ENCODE data around the gene COG7.

Gene COG7

DNA sequence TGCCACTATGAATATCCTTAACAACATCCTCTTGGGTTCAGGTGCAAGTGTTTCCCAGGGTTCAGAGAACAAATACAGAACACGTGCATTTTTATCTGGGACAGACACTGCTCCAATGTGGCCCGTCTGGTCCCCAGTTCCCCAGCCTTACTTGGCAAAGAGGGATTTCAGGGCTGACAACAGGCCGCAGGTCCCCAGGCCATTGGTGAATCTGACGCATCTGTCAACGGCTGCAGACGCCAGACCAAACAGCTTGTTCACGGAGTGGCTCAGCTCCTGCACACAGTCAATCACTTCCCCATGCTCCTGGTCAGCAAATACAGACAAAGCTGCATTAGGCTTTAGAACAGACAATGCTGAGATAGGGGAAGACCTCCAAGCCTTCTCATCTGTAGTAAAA is 36.2 kb downstream of the COG7 start:
- DNase-seq, result peak; percentile 72
- peak overlapping the region; percentile 57 for H3K27ac ChIP-seq
- no peaks in the 10 kb centered on the region for H3K27me3 ChIP-seq (ENCODE audit: insufficient read depth, low read depth, severe bottlenecking)
- H3K4me3 ChIP-seq (ENCODE audit: low read depth, low read length), result no peak overlapping the region
- TF ChIP-seq, protein P1, sequence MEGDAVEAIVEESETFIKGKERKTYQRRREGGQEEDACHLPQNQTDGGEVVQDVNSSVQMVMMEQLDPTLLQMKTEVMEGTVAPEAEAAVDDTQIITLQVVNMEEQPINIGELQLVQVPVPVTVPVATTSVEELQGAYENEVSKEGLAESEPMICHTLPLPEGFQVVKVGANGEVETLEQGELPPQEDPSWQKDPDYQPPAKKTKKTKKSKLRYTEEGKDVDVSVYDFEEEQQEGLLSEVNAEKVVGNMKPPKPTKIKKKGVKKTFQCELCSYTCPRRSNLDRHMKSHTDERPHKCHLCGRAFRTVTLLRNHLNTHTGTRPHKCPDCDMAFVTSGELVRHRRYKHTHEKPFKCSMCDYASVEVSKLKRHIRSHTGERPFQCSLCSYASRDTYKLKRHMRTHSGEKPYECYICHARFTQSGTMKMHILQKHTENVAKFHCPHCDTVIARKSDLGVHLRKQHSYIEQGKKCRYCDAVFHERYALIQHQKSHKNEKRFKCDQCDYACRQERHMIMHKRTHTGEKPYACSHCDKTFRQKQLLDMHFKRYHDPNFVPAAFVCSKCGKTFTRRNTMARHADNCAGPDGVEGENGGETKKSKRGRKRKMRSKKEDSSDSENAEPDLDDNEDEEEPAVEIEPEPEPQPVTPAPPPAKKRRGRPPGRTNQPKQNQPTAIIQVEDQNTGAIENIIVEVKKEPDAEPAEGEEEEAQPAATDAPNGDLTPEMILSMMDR (IDR thresholded peaks at IDR 0.05; ENCODE audit: low read depth, low read length), result no peak
- H3K9me3 ChIP-seq (ENCODE audit: severe bottlenecking), result no peaks in the 10 kb centered on the region
- H3K36me3 ChIP-seq, result peaks cover 15% of the 10 kb centered on the region

DNA sequence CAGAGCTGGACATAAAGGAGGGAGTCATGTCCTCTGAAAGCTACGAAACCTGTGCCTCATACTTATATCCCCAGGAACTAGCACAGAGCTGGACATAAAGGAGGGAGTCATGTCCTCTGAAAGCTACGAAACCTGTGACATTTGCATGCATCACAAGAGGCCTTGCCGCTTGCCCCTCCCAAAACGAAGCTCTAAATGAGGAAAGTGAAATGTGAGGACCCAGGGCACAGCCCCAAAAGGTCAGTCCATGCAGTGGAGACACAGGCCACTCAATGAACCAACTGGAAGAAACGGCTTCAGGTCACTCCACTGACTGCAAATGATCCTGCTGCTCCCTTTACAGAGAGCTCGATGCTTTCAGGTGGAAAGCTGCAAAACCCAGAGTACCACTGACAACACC is 38.3 kb downstream of the COG7 start:
- TF ChIP-seq, protein P1 (IDR thresholded peaks at IDR 0.05; ENCODE audit: low read depth, low read length), result no peak
- no peak for DNase-seq
- H3K4me3 ChIP-seq (ENCODE audit: low read depth, low read length), result no peak overlapping the region
- no peaks in the 10 kb centered on the region for H3K27me3 ChIP-seq (ENCODE audit: insufficient read depth, low read depth, severe bottlenecking)
- H3K27ac ChIP-seq, result no peak overlapping the region
- H3K36me3 ChIP-seq, result peaks cover 19% of the 10 kb centered on the region
- H3K9me3 ChIP-seq (ENCODE audit: severe bottlenecking), result no peaks in the 10 kb centered on the region

DNA sequence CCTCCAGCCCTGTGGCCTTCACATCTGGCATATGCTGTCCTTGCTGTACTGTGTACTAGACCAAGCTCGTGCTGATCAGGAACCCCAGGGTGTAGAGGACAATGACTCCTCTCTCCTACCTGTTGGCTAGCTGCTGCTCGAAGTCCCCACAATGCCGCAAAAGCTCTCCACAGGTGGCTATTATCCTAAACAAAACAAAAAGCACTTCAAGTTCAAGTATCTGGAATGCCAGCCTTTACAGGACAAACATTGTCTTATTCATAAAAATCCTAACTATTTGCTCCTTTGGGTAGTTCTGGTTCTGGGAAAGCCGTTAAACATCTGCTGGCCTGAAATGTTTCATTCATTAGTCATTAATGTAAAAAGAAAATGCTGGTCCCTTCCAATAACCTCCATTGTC is 42.8 kb downstream of the COG7 start:
- H3K36me3 ChIP-seq, result peaks cover 20% of the 10 kb centered on the region
- H3K4me3 ChIP-seq (ENCODE audit: low read depth, low read length), result no peak overlapping the region
- peak overlapping the region; percentile 77 for H3K27ac ChIP-seq
- H3K9me3 ChIP-seq (ENCODE audit: severe bottlenecking), result no peaks in the 10 kb centered on the region
- no peaks in the 10 kb centered on the region for H3K27me3 ChIP-seq (ENCODE audit: insufficient read depth, low read depth, severe bottlenecking)
- TF ChIP-seq, protein P1 (IDR thresholded peaks at IDR 0.05; ENCODE audit: low read depth, low read length), result no peak
- DNase-seq, result no peak

DNA sequence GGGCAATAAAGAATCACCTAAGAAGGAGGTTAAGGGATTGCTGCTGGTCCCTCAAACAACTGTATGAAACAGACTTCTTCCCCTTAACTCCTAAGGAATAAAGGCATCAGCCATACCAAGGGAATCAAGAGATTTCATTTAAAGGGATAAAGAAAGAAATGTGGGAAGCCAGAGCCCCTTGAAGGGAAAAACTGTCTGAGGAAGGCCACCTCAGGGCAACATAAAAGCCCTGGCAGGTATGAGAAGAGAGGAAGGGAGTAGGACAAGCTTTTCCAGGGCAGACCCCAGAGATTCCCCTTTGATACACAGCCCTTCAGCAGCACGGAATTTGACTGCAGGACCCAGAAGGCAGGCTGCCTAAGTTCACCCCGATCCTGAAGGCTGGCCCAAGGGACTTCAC is 43.5 kb downstream of the COG7 start:
- TF ChIP-seq, protein P1 (IDR thresholded peaks at IDR 0.05; ENCODE audit: low read depth, low read length), result no peak
- no peak for DNase-seq
- H3K27ac ChIP-seq, result peak overlapping the region; percentile 77
- H3K4me3 ChIP-seq (ENCODE audit: low read depth, low read length), result no peak overlapping the region
- H3K27me3 ChIP-seq (ENCODE audit: insufficient read depth, low read depth, severe bottlenecking), result no peaks in the 10 kb centered on the region
- peaks cover 20% of the 10 kb centered on the region for H3K36me3 ChIP-seq
- H3K9me3 ChIP-seq (ENCODE audit: severe bottlenecking), result no peaks in the 10 kb centered on the region

DNA sequence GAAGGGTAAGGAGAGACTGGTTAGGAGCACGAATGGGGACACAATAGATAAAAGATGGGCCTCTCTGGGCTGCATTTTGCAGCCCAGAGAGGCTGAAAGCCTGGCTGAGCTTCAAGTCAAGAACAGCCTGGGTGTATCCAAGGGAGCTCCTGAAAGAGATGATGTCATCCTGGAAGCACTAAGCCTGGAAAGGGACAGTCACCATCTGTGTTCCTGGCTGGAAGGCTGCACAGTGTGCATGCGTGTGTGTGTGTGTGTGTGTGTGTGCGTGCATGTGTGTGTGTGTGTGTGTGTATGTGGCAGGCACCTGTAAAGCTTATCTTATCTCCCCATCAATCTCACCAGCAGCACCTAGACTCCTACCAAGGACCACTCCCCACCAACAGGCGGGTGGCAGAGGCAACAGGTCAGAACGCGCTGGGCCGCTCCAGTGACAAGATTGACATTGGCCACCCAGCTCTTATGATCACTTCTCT is 44.1 kb downstream of the COG7 start:
- H3K27ac ChIP-seq, result peak overlapping the region; percentile 77
- TF ChIP-seq, protein P1 (IDR thresholded peaks at IDR 0.05; ENCODE audit: low read depth, low read length), result no peak
- peak; percentile 88 for DNase-seq
- H3K4me3 ChIP-seq (ENCODE audit: low read depth, low read length), result peak overlapping the region; percentile 11; the same call in 1 of the 2 replicates
- no peaks in the 10 kb centered on the region for H3K9me3 ChIP-seq (ENCODE audit: severe bottlenecking)
- H3K36me3 ChIP-seq, result peaks cover 20% of the 10 kb centered on the region
- H3K27me3 ChIP-seq (ENCODE audit: insufficient read depth, low read depth, severe bottlenecking), result no peaks in the 10 kb centered on the region

DNA sequence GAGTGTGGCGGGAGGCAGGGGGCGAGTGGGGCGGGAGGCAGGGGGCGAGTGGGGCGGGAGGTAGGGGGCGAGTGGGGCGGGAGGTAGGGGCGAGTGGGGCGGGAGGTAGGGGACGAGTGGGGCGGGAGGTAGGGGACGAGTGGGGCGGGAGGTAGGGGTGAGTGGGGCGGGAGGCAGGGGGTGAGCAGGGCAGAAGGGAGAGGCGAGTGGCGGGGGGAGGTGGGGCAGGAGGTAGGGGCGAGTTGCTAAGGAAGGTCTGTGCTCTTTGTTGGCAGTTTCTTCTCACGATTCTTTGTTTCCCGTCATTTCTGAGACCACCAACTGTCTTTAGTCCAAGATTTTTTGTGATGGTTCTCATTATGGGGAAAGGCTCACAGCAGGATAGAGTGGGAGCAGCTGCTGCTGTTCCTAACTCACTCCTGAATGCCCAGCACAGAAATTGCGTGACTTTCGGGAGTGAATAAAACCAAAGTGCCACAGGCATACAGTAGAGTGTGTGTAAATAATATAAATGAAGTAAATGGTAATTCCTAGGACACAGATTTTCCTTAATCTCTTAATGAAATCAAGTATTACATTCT is 44.7 kb downstream of the COG7 start:
- H3K4me3 ChIP-seq (ENCODE audit: low read depth, low read length), result no peak overlapping the region
- H3K36me3 ChIP-seq, result peaks cover 20% of the 10 kb centered on the region

More for the DNA sequence above, 44.7 kb downstream of the COG7 start:
- TF ChIP-seq, protein P1 (IDR thresholded peaks at IDR 0.05; ENCODE audit: low read depth, low read length), result no peak
- DNase-seq, result no peak
- Histone ChIP-seq H3K9me3 (ENCODE audit: severe bottlenecking) (no peaks in the 10 kb centered on the region), H3K27me3 (ENCODE audit: insufficient read depth, low read depth, severe bottlenecking) (no peaks in the 10 kb centered on the region), H3K27ac (peak overlapping the region; percentile 77)

Data from WERI-Rb-1 (cell line).